IMR-90 (cell line): Measurements from ENCODE around the gene ZSCAN31. TPM values are rescaled to one million over a fixed set of nuclear protein-coding genes. Genes with fewer than 3 reads are reported as not detected.

Experiments used
- ATAC-seq: fragments of 200-7000 bp; cut with Tn5 transposase; 2 replicates; pipeline ENCODE4 v1.9.1; 2020; ENCODE audit warnings: low read depth, mild to moderate bottlenecking, moderate library complexity
- BruUV-seq: library from RNA; stranded (reverse); fragments of 400-500 nt; replicated peaks from 2 replicates; lab custom pipeline; 2021; lab: Mats Ljungman, UMichigan
- CTCF ChIA-PET: fragments of 300-600 bp; formaldehyde crosslinking; extraction: SDS; loops from one replicate; lab custom pipeline; 2021; ENCODE audit warnings: antibody characterized with exemption; lab: Yijun Ruan, JAX
- POLR2A ChIA-PET: fragments of 300-600 bp; sonication (Branson Sonifier 250); formaldehyde crosslinking; loops from one replicate; lab custom pipeline; 2022; ENCODE audit warnings: antibody characterized with exemption; ENCODE audit not compliant: unreplicated experiment; lab: Charles Lee
- DNase-seq: peaks from one replicate; pipeline ENCODE4 v3.0.0; 2013
- H2AFZ ChIP-seq: replicated peaks from 2 replicates; pipeline ENCODE3; 2013; ENCODE audit warnings: low read length, mild to moderate bottlenecking; ENCODE audit not compliant: poor library complexity
- H2AK5ac ChIP-seq: 2 replicates; pipeline ENCODE4 v1.6.1; 2013; ENCODE audit warnings: low read depth, low read length, inconsistent platforms
- H2AK9ac ChIP-seq: replicated peaks from 2 replicates; pipeline ENCODE3; 2013; ENCODE audit warnings: mild to moderate bottlenecking, low read depth, low read length, moderate library complexity; ENCODE audit not compliant: poor library complexity
- H2BK120ac ChIP-seq: 2 replicates; pipeline ENCODE4 v1.6.1; 2013; ENCODE audit warnings: low read depth, low read length, inconsistent platforms
- H2BK15ac ChIP-seq: 3 replicates; pipeline ENCODE4 v1.6.1; 2013; ENCODE audit warnings: low read depth, low read length, inconsistent platforms
- H2BK20ac ChIP-seq: 2 replicates; pipeline ENCODE4 v1.6.1; 2013; ENCODE audit warnings: low read depth, mild to moderate bottlenecking, inconsistent platforms, low read length, moderate library complexity
- H2BK5ac ChIP-seq: 2 replicates; pipeline ENCODE4 v1.6.1; 2013; ENCODE audit warnings: mild to moderate bottlenecking, low read depth, low read length, inconsistent platforms; ENCODE audit not compliant: poor library complexity, severe bottlenecking
- H3K14ac ChIP-seq: replicated peaks from 2 replicates; pipeline ENCODE4 v1.6.1; 2013; ENCODE audit warnings: low read depth, low read length, inconsistent platforms
- H3K18ac ChIP-seq: 2 replicates; pipeline ENCODE4 v1.6.1; 2013; ENCODE audit warnings: low read depth, low read length, control low read depth
- H3K23ac ChIP-seq: 2 replicates; pipeline ENCODE4 v1.6.1; 2013; ENCODE audit warnings: low read depth, low read length, inconsistent platforms
- H3K27ac ChIP-seq: 2 replicates; pipeline ENCODE4 v1.5.1; 2013; ENCODE audit warnings: mild to moderate bottlenecking, control low read depth, low read length; ENCODE audit not compliant: insufficient read depth
- H3K27me3 ChIP-seq: 2 replicates; pipeline ENCODE4 v1.6.1; 2013; ENCODE audit warnings: low read length; ENCODE audit not compliant: control insufficient read depth, insufficient read depth
- H3K36me3 ChIP-seq: 2 replicates; pipeline ENCODE4 v1.6.1; 2013; ENCODE audit warnings: low read length, mixed read lengths; ENCODE audit not compliant: control insufficient read depth, insufficient read depth
- H3K4ac ChIP-seq: 2 replicates; pipeline ENCODE4 v1.6.1; 2013; ENCODE audit warnings: low read depth, low read length, inconsistent platforms
- H3K4me1 ChIP-seq: 2 replicates; pipeline ENCODE4 v1.6.1; 2013; ENCODE audit warnings: low read length, mixed read lengths; ENCODE audit not compliant: control insufficient read depth, insufficient read depth
- H3K4me2 ChIP-seq: 2 replicates; pipeline ENCODE4 v1.6.1; 2013; ENCODE audit warnings: low read depth, mild to moderate bottlenecking, control low read depth, low read length, moderate library complexity
- H3K4me3 ChIP-seq: 2 replicates; pipeline ENCODE4 v1.5.1; 2013; ENCODE audit warnings: low read depth, mild to moderate bottlenecking, control low read depth, low read length, moderate library complexity; ENCODE audit not compliant: insufficient read depth
- H3K56ac ChIP-seq: 2 replicates; pipeline ENCODE4 v1.6.1; 2013; ENCODE audit warnings: low read length, inconsistent platforms; ENCODE audit not compliant: insufficient read depth; ENCODE audit errors: extremely low read depth
- H3K79me1 ChIP-seq, 2 experiments: 2 replicates each; pipeline ENCODE4 v1.6.1; 2013; ENCODE audit warnings: low read length in 2 of 2, inconsistent platforms in 1 of 2, low read depth in 1 of 2
- H3K9ac ChIP-seq: 2 replicates; pipeline ENCODE4 v1.6.1; 2013; ENCODE audit warnings: low read depth, low read length, control low read depth
- H3K9me1 ChIP-seq: 2 replicates; pipeline ENCODE4 v1.6.1; 2013; ENCODE audit warnings: low read length, inconsistent platforms; ENCODE audit not compliant: insufficient read depth
- H3K9me3 ChIP-seq: 2 replicates; pipeline ENCODE4 v1.6.1; 2013; ENCODE audit warnings: low read length; ENCODE audit not compliant: control insufficient read depth, insufficient read depth
- H4K20me1 ChIP-seq: 2 replicates; pipeline ENCODE4 v1.6.1; 2013; ENCODE audit warnings: low read length, inconsistent platforms; ENCODE audit not compliant: insufficient read depth
- H4K5ac ChIP-seq: 2 replicates; pipeline ENCODE4 v1.6.1; 2013; ENCODE audit warnings: mild to moderate bottlenecking, low read depth, low read length, control low read depth
- H4K8ac ChIP-seq, 2 experiments: 2 replicates each; pipeline ENCODE4 v1.6.1; 2013; ENCODE audit warnings: low read depth in 2 of 2, low read length in 2 of 2, control low read depth in 1 of 2, inconsistent platforms in 1 of 2
- H4K91ac ChIP-seq: 2 replicates; pipeline ENCODE4 v1.6.1; 2013; ENCODE audit warnings: low read depth, low read length, inconsistent platforms; ENCODE audit not compliant: insufficient read depth
- BHLHE40 ChIP-seq: fragments of 150-350 bp; IDR thresholded peaks from 2 replicates; pipeline ENCODE4 v1.6.1; 2016; ENCODE audit warnings: mild to moderate bottlenecking, low read depth, low read length
- CEBPB ChIP-seq: IDR thresholded peaks from 2 replicates; pipeline ENCODE4 v1.6.1; 2012; ENCODE audit warnings: low read depth, low read length, improper control_type of control experiment
- CHD1 ChIP-seq: IDR thresholded peaks from 2 replicates; pipeline ENCODE4 v1.6.1; 2012; ENCODE audit warnings: low read depth, low read length, improper control_type of control experiment
- CTCF ChIP-seq: conservative IDR thresholded peaks from 2 replicates; pipeline ENCODE4 v1.5.1; 2012; ENCODE audit warnings: mild to moderate bottlenecking, low read depth, low read length, improper control_type of control experiment
- FOS ChIP-seq: fragments of 150-350 bp; IDR thresholded peaks from 2 replicates; pipeline ENCODE4 v1.6.1; 2016; ENCODE audit warnings: low read depth, low read length
- MAFK ChIP-seq: IDR thresholded peaks from 2 replicates; pipeline ENCODE4 v1.6.1; 2012; ENCODE audit warnings: low read depth, low read length, improper control_type of control experiment
- MAZ ChIP-seq: IDR thresholded peaks from 2 replicates; pipeline ENCODE4 v1.6.1; 2012; ENCODE audit warnings: low read depth, mild to moderate bottlenecking, low read length, improper control_type of control experiment, moderate library complexity, borderline replicate concordance
- MXI1 ChIP-seq: IDR thresholded peaks from 2 replicates; pipeline ENCODE4 v1.6.1; 2012; ENCODE audit warnings: low read depth, mild to moderate bottlenecking, low read length, moderate library complexity, borderline replicate concordance
- NFE2L2 ChIP-seq: fragments of 150-350 bp; IDR thresholded peaks from 2 replicates; pipeline ENCODE4 v1.6.1; 2016; ENCODE audit warnings: low read depth, mild to moderate bottlenecking, low read length
- POLR2A ChIP-seq: IDR thresholded peaks from 2 replicates; pipeline ENCODE4 v1.6.1; 2012; ENCODE audit warnings: mild to moderate bottlenecking, low read depth, low read length
- RAD21 ChIP-seq: IDR thresholded peaks from 2 replicates; pipeline ENCODE4 v1.6.1; 2012; ENCODE audit warnings: low read length, improper control_type of control experiment
- RCOR1 ChIP-seq: IDR thresholded peaks from 2 replicates; pipeline ENCODE4 v1.6.1; 2012; ENCODE audit warnings: mild to moderate bottlenecking, low read length, improper control_type of control experiment; ENCODE audit not compliant: insufficient replicate concordance
- RFX5 ChIP-seq: IDR thresholded peaks from 2 replicates; pipeline ENCODE4 v1.8.0; 2012; ENCODE audit warnings: low read depth, mild to moderate bottlenecking, low read length, moderate library complexity
- SMC3 ChIP-seq: fragments of 150-350 bp; IDR thresholded peaks from 2 replicates; pipeline ENCODE4 v1.6.1; 2016; ENCODE audit warnings: low read depth, mild to moderate bottlenecking, antibody characterized with exemption, low read length, moderate library complexity
- WGBS, 2 experiments: methylation state at CpG; one replicate each; pipeline versions ENCODE4 v1.1.5 to v1.1.7; 2013; ENCODE audit warnings: missing lambda C conversion rate in 2 of 2; ENCODE audit not compliant: insufficient read length in 1 of 2; ENCODE audit errors: extremely low coverage in 2 of 2; 5-methylcytosine and 5-hydroxymethylcytosine counted together
- dilution Hi-C: fragments of 300-500 bp; cut with HindIII; formaldehyde crosslinking; loops from one replicate; pipeline ENCODE4 v1.14.3; 2018; ENCODE audit warnings: low sequenced_read_pairs; ENCODE audit not compliant: unreplicated experiment
- in situ Hi-C: fragments of 300-500 bp; cut with MboI; formaldehyde crosslinking; loops from 3 replicates; pipeline ENCODE4 v1.14.3; 2019; ENCODE audit warnings: low sequenced_read_pairs, inconsistent platforms, mixed read lengths
- intact Hi-C: fragments of 100-400 bp; cut with micrococcal nuclease; formaldehyde crosslinking; loops from 2 replicates; pipeline ENCODE4 v1.10.0; 2022
- polyA plus RNA-seq, 3 experiments: library from polyadenylated mRNA; depleted of rRNA; stranded (reverse); fragments of >200 nt; gene quantifications; 2 replicates each; pipeline ENCODE4 v1.2.3, GENCODE V29; 2012; ENCODE audit warnings: low replicate concordance in 1 of 3
- total RNA-seq: library from RNA; depleted of rRNA; stranded (reverse); fragments of >200 nt; gene quantifications from 2 replicates; pipeline ENCODE4 v1.2.3, GENCODE V29; 2012
- TF ChIP-seq, protein P1 (sequence below): fragments of 150-350 bp; IDR thresholded peaks from 2 replicates; pipeline ENCODE4 v1.6.1; 2016; ENCODE audit warnings: low read depth, mild to moderate bottlenecking, low read length, moderate library complexity, borderline replicate concordance
- TF ChIP-seq, protein P2 (sequence below): fragments of 150-350 bp; IDR thresholded peaks from 2 replicates; pipeline ENCODE4 v1.6.1; 2017; ENCODE audit warnings: mild to moderate bottlenecking, antibody characterized with exemption, low read length, low read depth

The ZSCAN31 gene
- total and polyA plus RNA-seq, 2 of the 4 experiments (the other 2 are of a cell fraction), result 1.4 to 4.7 TPM

- whole genome bisulfite sequencing, 2 experiments, result no CpG with 5 or more reads among the region's 2 CpGs
- POLR2A ChIA-PET, result interaction anchor here (0.7 kb wide), 1 partner anchor 1284 kb away, joined by 3 read pairs; no protein-coding TSS in a partner anchor
- dilution Hi-C loops, result no loop called here
Observed at GRCh38 chr6:28370440-28370839, 34.5 kb upstream of the ZSCAN31 start.

More at GRCh38 chr6:28370440-28370839, 34.5 kb upstream of the ZSCAN31 start:
- no TSS peak for BruUV-seq
- H4K8ac ChIP-seq, result no peak overlapping the region
- in situ Hi-C loops, result no loop called here
- no peaks in the 10 kb centered on the region for H3K27me3 ChIP-seq
- H3K18ac ChIP-seq, result no peak overlapping the region
- H3K14ac ChIP-seq, result no peak overlapping the region
- H3K4me1 ChIP-seq, result no peaks in the 10 kb centered on the region
- H3K36me3 ChIP-seq, result peaks cover 8% of the 10 kb centered on the region
- no peak overlapping the region for H2BK20ac ChIP-seq
- H3K23ac ChIP-seq, result no peak overlapping the region
- H2BK5ac ChIP-seq, result no peak overlapping the region
- no peak overlapping the region for H4K91ac ChIP-seq
- no peak overlapping the region for H2BK120ac ChIP-seq
- H4K5ac ChIP-seq, result no peak overlapping the region
- DNase-seq, result no peak
- no peak overlapping the region for H3K27ac ChIP-seq
- H4K20me1 ChIP-seq, result no peaks in the 10 kb centered on the region
- H3K79me1 ChIP-seq, result no peaks in the 10 kb centered on the region; a peak in 1 of 4 replicates
- no peaks in the 10 kb centered on the region for H3K9me3 ChIP-seq
- H2AK5ac ChIP-seq, result no peak overlapping the region
- intact Hi-C loops, result no loop called here
- no peak for ATAC-seq
- no peak overlapping the region for H3K4ac ChIP-seq
- H3K9ac ChIP-seq, result no peak overlapping the region
- no peak overlapping the region for H3K4me2 ChIP-seq
- no peak overlapping the region for H3K56ac ChIP-seq
- no peak overlapping the region for H2AFZ ChIP-seq
- TF ChIP-seq NFE2L2 (no peak), SMC3 (no peak), CTCF (no peak), CEBPB (no peak), MAZ (no peak), CHD1 (no peak), POLR2A (no peak), FOS (no peak), MXI1 (no peak), RCOR1 (no peak), MAFK (no peak), RFX5 (no peak), RAD21 (no peak), BHLHE40 (no peak)
- TF ChIP-seq, protein P1, sequence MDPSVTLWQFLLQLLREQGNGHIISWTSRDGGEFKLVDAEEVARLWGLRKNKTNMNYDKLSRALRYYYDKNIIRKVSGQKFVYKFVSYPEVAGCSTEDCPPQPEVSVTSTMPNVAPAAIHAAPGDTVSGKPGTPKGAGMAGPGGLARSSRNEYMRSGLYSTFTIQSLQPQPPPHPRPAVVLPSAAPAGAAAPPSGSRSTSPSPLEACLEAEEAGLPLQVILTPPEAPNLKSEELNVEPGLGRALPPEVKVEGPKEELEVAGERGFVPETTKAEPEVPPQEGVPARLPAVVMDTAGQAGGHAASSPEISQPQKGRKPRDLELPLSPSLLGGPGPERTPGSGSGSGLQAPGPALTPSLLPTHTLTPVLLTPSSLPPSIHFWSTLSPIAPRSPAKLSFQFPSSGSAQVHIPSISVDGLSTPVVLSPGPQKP, result no peak
- TF ChIP-seq, protein P2, sequence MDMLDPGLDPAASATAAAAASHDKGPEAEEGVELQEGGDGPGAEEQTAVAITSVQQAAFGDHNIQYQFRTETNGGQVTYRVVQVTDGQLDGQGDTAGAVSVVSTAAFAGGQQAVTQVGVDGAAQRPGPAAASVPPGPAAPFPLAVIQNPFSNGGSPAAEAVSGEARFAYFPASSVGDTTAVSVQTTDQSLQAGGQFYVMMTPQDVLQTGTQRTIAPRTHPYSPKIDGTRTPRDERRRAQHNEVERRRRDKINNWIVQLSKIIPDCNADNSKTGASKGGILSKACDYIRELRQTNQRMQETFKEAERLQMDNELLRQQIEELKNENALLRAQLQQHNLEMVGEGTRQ, result no peak
- CTCF ChIA-PET, result no interaction called here
- no peak overlapping the region for H3K4me3 ChIP-seq
- no peak overlapping the region for H2AK9ac ChIP-seq
- no peak overlapping the region for H2BK15ac ChIP-seq
- no peaks in the 10 kb centered on the region for H3K9me1 ChIP-seq
